K562 (cell line): ENCODE data around the gene ASB6. TPM values are rescaled to one million over a fixed set of nuclear protein-coding genes. Genes with fewer than 3 reads are reported as not detected.

Experiments
- CBX2 ChIP-seq: fragments of 200-600 bp; sonication (generic); IDR thresholded peaks from one replicate; pipeline ENCODE4 v1.6.1; 2012; ENCODE audit warnings: mild to moderate bottlenecking, low read length, inconsistent platforms; ENCODE audit not compliant: insufficient read depth, poor library complexity, severe bottlenecking
- CHD4 ChIP-seq: fragments of 200-600 bp; sonication (generic); IDR thresholded peaks from 3 replicates; pipeline ENCODE4 v1.6.1; 2012; ENCODE audit warnings: low read depth, mild to moderate bottlenecking, mixed read lengths, low read length, inconsistent platforms; ENCODE audit not compliant: insufficient read depth, insufficient replicate concordance, poor library complexity, severe bottlenecking
- polyA plus RNA-seq, 8 experiments: library from polyadenylated mRNA; depleted of rRNA in 4 of 8; stranded (reverse) in 5 of 8; unstranded in 3 of 8; fragments of >200 nt; fragmentation: Nextera tagmentation in 2 of 8; fragmentation: Illumina TruSeq in 1 of 8; extraction: Ambion mirVana in 2 of 8; extraction: Trizol in 1 of 8; gene quantifications; 2 replicates each; pipeline versions ENCODE4 v1.2.1 to v1.2.3, GENCODE V29; 2011 to 2014; ENCODE audit warnings: inconsistent platforms in 1 of 8, missing spikeins in 1 of 8
- total RNA-seq, 7 experiments: library from RNA; depleted of rRNA in 6 of 7; stranded (reverse); fragments of >200 nt in 6 of 7; fragmentation: Illumina TruSeq in 2 of 7; extraction: Trizol in 2 of 7; gene quantifications; 2 replicates each; pipeline versions ENCODE4 v1.2.1 to v1.2.3, GENCODE V29; 2011 to 2021; ENCODE audit warnings: low replicate concordance in 1 of 7
- TF ChIP-seq, protein P1 (sequence below): fragments of 200-600 bp; sonication (generic); IDR thresholded peaks from one replicate; pipeline ENCODE4 v1.6.1; 2012; ENCODE audit warnings: mild to moderate bottlenecking, low read depth, low read length, inconsistent platforms

ASB6 gene
- total and polyA plus RNA-seq, 9 of the 15 experiments (the other 6 are each of a cell fraction or from before 2014, with no cell fraction given) = 0.92 to 17.8 (median 11.3) TPM

DNA sequence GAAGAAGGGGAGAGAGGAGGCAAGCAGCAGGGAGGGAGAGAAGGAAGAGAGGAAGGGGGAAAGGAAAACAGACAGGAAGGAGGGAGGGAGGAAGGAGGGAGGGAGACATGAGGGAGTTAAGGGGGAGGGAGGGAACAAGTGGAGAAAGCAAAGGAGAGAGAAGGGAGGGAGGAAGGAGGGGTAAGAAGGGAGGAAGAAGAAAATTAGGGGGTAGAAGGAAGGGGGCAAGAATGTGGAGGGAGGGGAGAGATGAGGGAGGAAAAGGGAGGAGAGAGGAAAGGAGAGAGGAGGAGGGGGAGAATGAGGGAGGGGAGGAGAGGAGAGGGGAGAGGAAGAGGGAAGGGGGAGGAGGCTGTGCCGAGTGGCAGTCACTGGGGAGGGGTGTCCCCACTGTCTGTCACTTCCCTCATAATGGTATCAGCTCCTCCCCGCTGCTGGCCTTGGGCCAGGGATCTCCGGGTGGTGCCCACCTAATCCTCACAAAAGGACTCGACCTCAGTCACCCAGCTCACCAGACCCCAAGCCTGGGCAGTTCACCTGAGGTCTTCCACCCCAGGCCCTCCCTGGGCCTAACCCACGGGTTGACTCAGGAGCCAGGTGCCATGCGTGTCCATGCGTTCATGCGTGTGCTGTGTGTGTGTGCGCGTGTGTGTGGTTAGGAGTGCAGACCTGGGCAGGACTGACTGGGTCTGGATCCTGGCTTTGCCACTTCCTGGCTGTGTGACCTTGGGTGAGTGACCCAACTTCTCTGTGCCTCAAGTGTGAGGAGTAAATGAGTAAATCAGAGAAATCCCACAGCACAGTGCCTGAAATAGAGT, 39.1 kb downstream of the ASB6 start (continued):
- TF ChIP-seq, protein P1, sequence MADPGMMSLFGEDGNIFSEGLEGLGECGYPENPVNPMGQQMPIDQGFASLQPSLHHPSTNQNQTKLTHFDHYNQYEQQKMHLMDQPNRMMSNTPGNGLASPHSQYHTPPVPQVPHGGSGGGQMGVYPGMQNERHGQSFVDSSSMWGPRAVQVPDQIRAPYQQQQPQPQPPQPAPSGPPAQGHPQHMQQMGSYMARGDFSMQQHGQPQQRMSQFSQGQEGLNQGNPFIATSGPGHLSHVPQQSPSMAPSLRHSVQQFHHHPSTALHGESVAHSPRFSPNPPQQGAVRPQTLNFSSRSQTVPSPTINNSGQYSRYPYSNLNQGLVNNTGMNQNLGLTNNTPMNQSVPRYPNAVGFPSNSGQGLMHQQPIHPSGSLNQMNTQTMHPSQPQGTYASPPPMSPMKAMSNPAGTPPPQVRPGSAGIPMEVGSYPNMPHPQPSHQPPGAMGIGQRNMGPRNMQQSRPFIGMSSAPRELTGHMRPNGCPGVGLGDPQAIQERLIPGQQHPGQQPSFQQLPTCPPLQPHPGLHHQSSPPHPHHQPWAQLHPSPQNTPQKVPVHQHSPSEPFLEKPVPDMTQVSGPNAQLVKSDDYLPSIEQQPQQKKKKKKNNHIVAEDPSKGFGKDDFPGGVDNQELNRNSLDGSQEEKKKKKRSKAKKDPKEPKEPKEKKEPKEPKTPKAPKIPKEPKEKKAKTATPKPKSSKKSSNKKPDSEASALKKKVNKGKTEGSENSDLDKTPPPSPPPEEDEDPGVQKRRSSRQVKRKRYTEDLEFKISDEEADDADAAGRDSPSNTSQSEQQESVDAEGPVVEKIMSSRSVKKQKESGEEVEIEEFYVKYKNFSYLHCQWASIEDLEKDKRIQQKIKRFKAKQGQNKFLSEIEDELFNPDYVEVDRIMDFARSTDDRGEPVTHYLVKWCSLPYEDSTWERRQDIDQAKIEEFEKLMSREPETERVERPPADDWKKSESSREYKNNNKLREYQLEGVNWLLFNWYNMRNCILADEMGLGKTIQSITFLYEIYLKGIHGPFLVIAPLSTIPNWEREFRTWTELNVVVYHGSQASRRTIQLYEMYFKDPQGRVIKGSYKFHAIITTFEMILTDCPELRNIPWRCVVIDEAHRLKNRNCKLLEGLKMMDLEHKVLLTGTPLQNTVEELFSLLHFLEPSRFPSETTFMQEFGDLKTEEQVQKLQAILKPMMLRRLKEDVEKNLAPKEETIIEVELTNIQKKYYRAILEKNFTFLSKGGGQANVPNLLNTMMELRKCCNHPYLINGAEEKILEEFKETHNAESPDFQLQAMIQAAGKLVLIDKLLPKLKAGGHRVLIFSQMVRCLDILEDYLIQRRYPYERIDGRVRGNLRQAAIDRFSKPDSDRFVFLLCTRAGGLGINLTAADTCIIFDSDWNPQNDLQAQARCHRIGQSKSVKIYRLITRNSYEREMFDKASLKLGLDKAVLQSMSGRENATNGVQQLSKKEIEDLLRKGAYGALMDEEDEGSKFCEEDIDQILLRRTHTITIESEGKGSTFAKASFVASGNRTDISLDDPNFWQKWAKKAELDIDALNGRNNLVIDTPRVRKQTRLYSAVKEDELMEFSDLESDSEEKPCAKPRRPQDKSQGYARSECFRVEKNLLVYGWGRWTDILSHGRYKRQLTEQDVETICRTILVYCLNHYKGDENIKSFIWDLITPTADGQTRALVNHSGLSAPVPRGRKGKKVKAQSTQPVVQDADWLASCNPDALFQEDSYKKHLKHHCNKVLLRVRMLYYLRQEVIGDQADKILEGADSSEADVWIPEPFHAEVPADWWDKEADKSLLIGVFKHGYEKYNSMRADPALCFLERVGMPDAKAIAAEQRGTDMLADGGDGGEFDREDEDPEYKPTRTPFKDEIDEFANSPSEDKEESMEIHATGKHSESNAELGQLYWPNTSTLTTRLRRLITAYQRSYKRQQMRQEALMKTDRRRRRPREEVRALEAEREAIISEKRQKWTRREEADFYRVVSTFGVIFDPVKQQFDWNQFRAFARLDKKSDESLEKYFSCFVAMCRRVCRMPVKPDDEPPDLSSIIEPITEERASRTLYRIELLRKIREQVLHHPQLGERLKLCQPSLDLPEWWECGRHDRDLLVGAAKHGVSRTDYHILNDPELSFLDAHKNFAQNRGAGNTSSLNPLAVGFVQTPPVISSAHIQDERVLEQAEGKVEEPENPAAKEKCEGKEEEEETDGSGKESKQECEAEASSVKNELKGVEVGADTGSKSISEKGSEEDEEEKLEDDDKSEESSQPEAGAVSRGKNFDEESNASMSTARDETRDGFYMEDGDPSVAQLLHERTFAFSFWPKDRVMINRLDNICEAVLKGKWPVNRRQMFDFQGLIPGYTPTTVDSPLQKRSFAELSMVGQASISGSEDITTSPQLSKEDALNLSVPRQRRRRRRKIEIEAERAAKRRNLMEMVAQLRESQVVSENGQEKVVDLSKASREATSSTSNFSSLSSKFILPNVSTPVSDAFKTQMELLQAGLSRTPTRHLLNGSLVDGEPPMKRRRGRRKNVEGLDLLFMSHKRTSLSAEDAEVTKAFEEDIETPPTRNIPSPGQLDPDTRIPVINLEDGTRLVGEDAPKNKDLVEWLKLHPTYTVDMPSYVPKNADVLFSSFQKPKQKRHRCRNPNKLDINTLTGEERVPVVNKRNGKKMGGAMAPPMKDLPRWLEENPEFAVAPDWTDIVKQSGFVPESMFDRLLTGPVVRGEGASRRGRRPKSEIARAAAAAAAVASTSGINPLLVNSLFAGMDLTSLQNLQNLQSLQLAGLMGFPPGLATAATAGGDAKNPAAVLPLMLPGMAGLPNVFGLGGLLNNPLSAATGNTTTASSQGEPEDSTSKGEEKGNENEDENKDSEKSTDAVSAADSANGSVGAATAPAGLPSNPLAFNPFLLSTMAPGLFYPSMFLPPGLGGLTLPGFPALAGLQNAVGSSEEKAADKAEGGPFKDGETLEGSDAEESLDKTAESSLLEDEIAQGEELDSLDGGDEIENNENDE = no peak
- TF ChIP-seq CBX2 (no peak), CHD4 (peak; percentile 67)
